Left ventricle myocardium superior (tissue), 1 donor: Measurements from ENCODE around the gene HCN2. TPM values are rescaled to one million over a fixed set of nuclear protein-coding genes. Genes with fewer than 3 reads are reported as not detected.
A peak's percentile ranks its signal among the peaks of the same experiment; 100 is the strongest.
"Not testable (repeated sequence)": the region's sequence is repeated elsewhere in the genome, so short reads cannot be mapped to it uniquely, and the experiment has no call there.

Experiments used
- ATAC-seq: fragments of 200-7000 bp; cut with Tn5 transposase; one replicate; pipeline ENCODE4 v1.9.1; 2020; ENCODE audit warnings: mild to moderate bottlenecking, moderate library complexity
- DNase-seq: peaks from one replicate; pipeline ENCODE4 v3.0.0-alpha.2; 2020
- intact Hi-C: fragments of 100-400 bp; cut with micrococcal nuclease; formaldehyde crosslinking; loops from one replicate; pipeline ENCODE4 v1.11.0; 2022
- total RNA-seq: library from RNA; stranded (reverse); fragmentation: NEBNext Ultra II Directional; extraction: Animal tissue kit (Norgen Biotek cat#: 25700); gene quantifications from one replicate; pipeline ENCODE4 v1.2.1, GENCODE V29; 2021
- donor health status: DM: no; HTN: yes; CAD: no; lungs with severe emphysema.

Gene HCN2
- total RNA-seq, 1 donor from 2014 or later: 14.3 TPM

DNA sequence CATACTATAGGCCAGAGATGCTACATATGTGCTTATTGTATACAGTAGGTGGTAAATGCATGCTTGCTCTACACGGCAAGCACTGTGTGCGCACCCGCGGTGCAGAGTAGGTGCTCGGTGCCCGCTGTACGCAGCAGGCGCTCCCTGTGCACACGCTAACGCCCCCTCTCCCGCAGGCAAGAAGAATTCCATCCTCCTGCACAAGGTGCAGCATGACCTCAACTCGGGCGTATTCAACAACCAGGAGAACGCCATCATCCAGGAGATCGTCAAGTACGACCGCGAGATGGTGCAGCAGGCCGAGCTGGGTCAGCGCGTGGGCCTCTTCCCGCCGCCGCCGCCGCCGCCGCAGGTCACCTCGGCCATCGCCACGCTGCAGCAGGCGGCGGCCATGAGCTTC is 25.9 kb downstream of the HCN2 start:
- DNase-seq (no peak), ATAC-seq (peak; percentile 20)
- intact Hi-C loops: no loop called here

DNA sequence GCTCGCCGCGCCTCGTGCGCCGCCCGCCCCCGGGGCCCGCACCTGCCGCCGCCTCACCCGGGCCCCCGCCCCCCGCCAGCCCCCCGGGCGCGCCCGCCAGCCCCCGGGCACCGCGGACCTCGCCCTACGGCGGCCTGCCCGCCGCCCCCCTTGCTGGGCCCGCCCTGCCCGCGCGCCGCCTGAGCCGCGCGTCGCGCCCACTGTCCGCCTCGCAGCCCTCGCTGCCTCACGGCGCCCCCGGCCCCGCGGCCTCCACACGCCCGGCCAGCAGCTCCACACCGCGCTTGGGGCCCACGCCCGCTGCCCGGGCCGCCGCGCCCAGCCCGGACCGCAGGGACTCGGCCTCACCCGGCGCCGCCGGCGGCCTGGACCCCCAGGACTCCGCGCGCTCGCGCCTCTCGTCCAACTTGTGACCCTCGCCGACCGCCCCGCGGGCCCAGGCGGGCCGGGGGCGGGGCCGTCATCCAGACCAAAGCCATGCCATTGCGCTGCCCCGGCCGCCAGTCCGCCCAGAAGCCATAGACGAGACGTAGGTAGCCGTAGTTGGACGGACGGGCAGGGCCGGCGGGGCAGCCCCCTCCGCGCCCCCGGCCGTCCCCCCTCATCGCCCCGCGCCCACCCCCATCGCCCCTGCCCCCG is 26.5 kb downstream of the HCN2 start:
- DNase-seq (no peak), ATAC-seq (no peak)
- intact Hi-C loops: no loop called here

DNA sequence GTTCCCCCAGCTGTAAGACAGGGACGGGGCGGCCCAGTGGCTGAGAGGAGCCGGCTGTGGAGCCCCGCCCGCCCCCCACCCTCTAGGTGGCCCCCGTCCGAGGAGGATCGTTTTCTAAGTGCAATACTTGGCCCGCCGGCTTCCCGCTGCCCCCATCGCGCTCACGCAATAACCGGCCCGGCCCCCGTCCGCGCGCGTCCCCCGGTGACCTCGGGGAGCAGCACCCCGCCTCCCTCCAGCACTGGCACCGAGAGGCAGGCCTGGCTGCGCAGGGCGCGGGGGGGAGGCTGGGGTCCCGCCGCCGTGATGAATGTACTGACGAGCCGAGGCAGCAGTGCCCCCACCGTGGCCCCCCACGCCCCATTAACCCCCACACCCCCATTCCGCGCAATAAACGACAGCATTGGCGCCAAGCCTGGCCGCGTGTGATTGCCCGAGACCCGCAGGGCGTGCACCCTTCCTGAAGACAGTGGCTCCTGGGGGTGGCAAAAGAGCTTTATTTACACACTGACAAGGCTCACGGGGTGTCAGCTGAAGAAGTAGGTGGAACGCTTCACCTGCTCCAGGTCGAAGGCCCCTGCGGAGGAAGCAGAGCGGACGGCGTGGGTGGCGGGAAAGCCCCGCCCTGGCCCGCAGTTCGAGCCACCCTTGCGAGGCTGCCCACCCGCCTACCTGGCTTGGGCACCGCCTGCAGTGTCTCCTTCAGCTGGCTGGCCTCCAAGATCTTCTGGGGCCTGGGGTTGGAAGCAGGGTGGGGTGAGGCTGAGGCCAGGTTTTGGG is 27.3 kb downstream of the HCN2 start:
- DNase-seq: no peak
- intact Hi-C loops: no loop called here
- ATAC-seq: no peak

DNA sequence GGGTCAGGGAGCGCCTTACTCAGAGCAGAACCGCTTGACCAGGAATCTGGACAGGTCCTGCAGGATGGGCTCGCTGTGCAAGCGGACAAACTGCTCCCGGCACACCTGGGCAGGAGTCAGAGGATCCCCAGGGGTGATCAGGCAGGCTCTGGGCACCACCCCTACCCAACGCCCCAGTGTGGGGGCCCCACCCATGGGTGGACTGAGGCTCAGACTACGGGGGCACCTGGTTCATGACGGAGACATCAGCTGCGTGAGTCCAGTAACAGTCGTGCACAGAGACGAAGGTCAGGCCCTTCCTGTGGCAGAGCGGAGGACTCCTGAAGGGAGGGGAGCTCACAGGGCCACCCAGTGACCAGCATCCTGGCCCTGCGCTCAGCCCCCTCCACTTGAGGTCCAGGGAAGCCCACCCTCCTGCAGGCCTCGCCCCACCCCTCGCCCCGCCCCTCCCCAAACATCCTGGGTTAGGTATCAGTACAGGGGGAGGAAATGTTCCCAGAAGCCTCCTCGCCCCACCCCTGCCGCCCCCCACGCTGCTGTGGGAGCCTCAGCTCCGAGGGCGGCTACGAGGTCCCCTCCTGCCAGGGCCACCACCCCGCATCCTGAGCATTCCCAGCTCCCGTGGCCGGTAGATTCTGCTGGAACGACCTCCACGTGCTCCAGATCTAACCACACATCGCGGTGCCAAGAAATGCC is 28.0 kb downstream of the HCN2 start:
- ATAC-seq: no peak
- no peak for DNase-seq
- intact Hi-C loops: no loop called here

DNA sequence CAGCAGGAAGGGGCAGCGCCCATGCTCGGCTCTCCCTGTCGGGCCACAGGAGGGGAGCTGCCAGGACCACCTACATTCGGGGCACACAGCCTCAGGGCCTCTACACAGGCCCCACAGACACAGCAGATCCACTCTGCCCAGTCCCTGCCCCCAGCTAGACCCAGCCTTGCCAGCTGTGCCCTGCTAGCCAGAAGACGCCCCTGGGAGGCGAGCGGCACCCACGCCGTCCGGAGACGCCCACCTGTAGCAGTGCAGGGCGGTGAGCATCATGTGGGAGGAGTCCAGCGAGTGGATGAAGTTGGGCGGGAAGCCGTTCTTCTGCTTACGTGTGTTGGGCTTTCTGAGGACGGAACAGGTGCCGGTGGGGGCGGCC is 28.6 kb downstream of the HCN2 start:
- no peak for ATAC-seq
- intact Hi-C loops: no loop called here
- no peak for DNase-seq

DNA sequence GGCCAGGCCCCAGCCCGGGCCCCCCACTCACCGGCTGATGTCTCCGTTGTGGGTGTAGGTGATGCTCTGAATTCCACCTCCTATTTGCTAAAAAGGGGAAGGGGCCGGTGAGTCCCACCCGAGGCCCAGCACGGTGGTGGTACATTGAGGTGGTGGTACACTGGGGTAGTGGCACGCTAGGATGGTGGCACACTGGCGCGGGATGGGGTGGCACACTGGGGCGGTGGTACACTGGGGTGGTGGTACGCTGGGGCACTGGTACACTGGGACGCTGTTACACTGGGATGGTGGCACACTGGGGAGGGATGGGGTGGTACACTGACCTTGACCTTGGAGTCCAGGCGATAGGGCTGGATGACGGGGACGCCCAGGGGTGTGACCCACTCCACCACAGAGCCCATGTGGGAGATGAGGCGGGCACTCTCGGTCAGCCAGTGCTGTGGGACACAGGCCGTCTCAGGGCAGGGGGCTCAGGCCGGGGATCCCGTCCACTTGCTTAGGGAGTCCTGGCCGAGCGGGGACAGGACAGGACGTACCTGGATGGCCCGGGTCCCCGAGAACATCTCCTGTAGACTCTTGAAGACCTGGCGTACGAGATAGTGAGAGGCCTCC is 29.1 kb downstream of the HCN2 start:
- ATAC-seq: no peak
- DNase-seq: no peak
- intact Hi-C loops: no loop called here

DNA sequence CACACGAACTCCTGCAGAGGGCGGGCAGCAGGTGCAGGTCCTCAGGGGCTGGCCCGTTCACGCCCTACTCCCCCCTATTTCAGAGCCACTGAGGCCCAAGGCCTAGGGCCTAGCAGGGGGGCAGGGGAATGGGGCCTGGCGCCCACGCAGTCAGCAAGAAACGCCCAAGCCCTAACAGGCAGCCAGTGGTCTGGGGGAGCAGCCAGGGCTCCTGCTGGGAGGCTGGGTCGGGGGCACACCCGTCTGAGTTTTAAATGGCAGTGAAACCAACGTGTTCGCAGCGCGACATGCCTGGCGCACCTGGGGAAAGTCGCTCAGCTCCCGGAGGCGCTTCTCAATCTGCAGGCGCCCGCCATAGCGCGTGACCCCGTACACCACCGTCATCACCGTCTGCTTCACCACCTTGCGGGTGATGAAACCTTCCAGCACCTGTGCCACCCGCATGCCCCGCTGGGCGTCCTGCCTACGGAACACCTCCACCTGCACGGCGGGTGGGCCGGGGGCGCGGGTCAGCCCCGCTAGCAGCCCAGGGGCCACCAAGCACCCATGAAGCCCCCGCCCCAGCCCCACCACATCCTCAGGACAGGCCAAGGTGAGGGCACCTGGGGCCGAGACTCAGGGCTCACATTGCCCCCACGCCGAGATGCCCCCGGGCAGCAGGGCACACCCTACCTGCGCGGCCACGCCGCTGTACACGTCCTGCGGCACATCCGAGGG is 29.8 kb downstream of the HCN2 start:
- no peak for ATAC-seq
- no peak for DNase-seq

DNA sequence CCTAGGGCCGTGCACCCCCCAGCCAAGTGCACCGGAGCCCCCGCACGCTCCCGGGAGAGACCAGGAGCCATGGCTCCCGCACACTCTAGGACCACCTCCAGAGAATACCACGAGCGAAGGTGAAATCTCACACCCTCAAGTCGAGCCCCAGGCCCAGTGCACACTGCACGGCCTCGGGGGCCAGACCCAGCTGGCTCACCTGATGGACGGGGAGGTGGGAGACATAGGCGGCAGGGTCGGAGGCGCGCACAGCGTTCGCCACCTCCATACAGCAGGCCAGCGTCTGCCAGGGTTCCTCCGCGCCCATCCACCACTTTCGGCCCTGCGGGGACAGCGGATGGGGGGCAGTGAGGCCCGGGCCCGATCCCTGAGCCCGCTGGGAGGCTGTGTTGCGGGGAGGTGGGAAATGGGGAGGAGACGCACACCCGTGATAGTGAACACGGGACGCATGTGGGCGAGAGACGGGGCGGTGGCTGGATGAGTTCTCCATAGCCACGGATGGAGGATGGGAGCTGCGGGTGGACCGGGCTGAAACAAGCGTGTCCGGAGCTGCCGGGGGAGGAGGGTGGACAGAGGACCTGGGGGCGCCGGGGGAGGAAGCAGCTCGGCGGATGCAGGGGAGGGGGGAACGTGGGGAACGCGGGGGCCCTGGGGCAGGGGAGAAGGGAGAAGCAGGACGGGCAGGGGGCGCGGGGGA is 30.6 kb downstream of the HCN2 start:
- ATAC-seq: no peak
- intact Hi-C loops: no loop called here
- DNase-seq: no peak

More for the DNA sequence above, 29.8 kb downstream of the HCN2 start:
- intact Hi-C loops: no loop called here

DNA sequence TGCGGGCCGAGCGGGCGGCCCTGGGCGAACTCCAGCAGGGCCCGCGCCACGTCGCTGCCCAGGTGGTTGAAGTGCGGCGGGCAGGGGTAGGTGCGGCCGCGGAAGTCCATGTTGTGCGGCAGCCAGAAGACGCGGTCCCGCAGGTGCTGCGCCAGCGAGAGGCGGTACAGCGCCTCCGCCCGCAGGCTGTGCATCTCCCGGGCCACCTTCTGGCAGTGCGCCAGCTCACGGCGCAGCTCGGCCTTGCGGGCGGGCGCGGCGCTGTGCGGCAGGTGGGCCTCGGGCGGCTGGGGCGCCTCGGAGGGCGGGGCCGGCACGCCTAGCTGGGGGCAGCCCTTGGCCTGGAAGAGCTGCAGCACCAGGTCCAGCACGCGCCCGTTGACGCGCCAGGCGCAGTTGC is 31.5 kb downstream of the HCN2 start:
- DNase-seq, ATAC-seq, intact Hi-C loops: not testable (repeated sequence)

DNA sequence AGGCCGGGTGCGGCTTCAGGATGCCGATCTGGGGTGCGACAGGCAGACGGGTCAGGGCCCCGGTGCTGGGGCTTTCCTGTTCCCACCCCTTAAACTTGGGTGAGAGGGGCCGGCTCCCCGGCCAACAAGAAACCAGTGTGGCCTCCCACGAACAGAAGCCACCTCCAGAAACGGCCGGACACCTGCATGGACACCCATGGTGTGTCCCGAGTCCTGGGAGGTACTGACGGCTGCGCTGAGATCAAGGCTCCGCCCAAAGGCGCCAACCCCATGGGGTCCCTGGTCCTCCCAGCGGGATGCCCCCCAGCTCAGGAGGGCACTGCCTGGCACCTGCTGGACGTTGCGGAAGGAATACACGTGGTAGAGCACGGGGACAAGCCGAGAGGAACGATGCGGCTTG is 32.1 kb downstream of the HCN2 start:
- intact Hi-C loops: no loop called here
- no peak for ATAC-seq
- DNase-seq: no peak

DNA sequence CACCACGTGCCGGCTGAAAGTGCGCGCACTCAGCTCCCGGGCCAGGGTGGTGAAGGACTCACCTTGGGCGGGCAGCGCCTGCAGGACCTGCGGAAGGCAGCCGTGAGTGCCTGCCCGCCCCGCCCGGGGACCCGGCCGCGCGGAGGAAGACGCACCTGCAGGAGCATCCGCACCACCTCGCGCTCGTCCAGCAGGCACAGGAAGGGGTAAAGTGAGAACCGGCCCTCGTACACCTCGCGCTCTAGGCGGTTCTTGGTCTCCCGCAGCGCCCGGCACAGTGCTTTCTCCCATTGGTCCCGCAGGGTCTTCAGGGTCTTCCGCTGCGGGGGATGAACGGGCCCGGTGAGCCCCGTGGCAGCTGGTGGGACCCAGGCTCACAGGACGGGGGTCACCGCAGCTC is 33.0 kb downstream of the HCN2 start:
- DNase-seq: no peak
- intact Hi-C loops: no loop called here
- no peak for ATAC-seq

DNA sequence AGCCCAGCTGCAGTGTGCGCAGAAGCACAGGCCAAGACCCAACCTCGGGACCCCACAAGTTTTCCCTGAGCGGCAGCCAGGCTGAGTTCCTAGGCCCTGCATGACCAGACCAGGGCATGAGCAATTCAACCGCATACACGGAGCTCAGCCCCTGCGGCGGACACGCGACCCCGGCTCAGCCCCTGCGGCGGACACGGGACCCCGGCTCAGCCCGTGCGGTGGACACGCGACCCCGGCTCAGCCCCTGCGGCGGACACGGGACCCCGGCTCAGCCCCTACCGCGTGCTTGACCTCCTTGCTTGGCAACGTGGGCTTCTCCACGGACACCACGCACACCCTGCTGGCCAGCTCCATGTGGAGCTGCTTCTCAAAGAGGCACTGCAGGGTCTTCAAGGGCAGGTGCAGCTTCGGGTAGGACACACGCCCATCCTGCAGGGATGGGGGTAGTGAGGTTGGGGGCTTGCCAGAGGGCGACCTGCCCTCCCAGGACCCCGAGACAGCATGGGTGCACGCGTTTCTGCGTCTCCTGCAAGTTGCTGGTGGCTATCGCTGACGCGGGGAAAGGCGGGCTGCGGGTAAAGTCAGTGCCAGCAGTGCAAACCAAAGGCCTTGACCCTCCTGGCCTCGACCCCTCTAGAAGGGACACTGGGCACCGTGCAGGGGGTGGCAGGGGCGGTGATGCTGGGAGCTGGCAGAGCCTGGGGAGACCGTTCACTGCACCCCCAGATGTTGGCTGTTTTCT is 33.7 kb downstream of the HCN2 start:
- no peak for ATAC-seq
- intact Hi-C loops: no loop called here
- no peak for DNase-seq

DNA sequence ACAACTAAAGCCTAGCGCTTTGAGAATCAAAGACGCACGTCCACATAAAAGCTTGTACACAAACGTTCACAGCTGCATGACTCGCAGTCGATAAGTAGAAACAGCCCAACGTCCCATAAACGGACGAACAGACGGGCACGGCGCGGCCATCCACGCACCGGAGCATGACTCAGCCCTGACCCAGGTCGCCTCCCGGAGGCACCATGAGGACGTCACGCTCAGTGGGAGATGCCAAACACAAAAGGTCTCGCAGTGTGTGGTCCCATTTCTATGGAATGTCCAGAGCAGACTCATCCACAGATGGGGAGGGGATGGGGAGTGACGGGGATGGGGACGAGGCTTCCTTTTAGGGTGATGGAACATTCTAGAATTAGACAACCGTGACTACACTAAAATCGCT is 34.3 kb downstream of the HCN2 start:
- DNase-seq: no peak
- ATAC-seq: no peak

DNA sequence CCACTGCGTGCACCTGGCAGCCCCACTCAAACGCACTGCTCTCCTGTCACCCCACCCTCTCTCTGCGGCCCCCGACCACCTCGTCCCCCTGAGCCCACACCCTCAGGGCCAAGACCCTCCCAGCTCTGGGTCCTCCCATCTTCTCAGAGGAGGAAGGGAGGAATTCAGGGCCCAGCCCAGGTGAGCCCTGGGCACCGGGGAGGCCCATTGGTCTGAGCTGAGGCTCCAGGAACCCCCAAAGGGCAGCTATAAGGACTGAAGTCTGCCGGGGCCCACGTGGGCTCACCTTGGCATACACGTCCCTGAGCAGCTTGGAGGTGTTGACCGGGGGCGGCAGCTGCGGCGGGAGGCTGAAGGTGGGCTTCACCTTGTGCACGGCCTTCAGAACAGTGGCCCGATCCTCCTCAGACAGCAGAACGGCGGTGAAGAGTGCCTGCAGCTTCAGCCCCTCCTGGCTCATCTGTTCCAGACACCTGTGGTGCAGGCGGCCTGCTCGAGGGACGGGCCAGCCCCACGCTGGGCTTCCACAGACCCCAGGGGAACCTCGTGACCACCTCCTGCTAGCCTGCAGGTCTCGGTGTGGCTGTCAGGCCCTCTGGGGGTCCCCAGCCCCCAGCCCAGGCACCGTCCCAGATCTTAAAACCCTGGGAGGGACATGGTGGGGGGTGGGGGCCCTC is 34.9 kb downstream of the HCN2 start:
- ATAC-seq (no peak), DNase-seq (no peak)
- intact Hi-C loops: no loop called here

More for the DNA sequence above, 34.3 kb downstream of the HCN2 start:
- intact Hi-C loops: no loop called here

DNA sequence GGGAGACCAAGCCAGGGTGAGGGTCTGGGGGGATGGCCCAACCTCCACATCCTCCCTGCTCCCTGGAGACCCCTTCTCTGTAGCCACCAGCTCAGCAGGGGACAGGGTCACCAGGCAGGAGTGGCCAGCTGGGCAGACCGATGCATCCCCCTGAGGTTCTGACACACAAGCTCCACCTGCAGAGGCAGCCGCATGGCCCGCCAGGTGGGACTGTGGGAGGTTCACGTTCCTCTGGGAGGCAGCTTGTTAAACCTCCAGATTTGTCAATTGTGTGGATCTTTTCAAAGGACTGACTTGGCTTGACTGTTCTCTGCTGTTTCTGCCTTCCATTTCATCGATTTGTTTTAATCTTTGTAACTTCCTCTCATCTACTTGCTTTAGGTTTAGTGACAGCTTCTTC is 35.6 kb downstream of the HCN2 start:
- ATAC-seq (no peak), DNase-seq (no peak)
- intact Hi-C loops: no loop called here

DNA sequence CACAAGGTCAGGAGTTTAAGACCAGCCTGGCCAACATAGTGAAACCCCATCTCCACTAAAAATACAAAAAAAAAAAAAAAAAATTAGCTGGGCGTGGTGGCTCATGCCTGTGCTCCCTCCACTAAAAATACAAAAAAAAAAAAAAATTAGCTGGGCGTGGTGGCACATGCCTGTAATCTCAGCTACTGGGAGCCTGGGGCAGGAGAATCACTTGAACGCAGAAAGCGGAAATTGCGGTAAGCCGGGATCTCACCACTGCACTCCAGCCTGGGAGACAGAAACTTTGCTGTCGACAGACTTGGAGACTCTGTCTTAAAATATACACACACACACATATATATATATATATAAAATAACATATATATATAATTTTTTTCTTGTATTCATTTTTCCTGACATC is 36.9 kb downstream of the HCN2 start:
- DNase-seq, intact Hi-C loops, ATAC-seq: not testable (repeated sequence)

DNA sequence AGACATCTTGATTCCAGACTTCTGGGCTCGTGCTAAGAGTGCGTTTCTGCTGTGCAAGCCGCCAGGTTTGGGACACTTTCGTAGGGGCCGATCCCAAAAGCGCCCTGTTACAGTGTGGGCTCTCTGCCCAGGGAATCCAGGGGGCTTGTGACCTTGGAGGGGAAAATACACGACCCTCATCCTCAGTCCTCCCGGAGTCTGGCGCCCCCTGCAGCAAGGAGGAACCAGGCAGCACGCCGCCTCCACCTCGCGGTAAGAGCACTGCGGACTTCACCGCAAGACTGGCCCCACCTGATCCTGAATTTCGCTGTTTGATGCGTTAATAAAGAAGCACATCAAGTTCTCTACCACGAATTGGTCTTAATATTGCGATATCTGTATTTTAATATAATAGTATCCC is 38.5 kb downstream of the HCN2 start:
- intact Hi-C loops: no loop called here
- DNase-seq (no peak), ATAC-seq (no peak)

DNA sequence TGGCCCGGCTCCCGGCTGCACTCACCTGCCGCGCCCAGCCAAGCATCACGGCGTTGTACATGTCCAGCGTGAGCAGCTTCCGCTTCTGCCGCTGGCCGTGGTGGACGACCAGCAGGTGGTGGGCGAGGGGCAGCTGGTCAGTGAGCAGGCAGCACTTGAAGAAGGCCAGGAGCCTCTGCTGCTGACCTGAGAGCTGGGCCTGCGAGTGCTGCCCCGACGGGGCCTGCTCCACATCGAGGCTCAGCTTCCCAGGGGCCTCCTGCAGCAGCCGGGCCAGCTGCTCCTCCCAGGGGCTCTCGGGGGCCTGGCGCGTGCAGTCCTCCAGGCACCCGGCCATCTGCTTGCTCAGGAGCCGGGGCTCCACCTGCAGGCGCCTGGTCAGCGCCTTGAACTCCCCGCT is 39.8 kb downstream of the HCN2 start:
- peak; percentile 9 for ATAC-seq
- intact Hi-C loops, DNase-seq: not testable (repeated sequence)
